Esophagus muscularis mucosa (tissue), 4 donors: ENCODE results near the gene OAS2. TPM values are rescaled to one million over a fixed set of nuclear protein-coding genes. Genes with fewer than 3 reads are reported as not detected.

Experiments
- DNase-seq: peaks from one replicate; pipeline ENCODE4 v3.0.0-alpha.2; 2017; ENCODE audit errors: extremely low spot score
- H3K27ac ChIP-seq, 4 donors: fragments of 200-600 bp; sonication (generic); replicated peaks in 1 of 4; 1 replicate in 3 of 4; 2 replicates in 1 of 4; pipeline ENCODE4 v1.5.1; 2016 to 2019; ENCODE audit warnings: mild to moderate bottlenecking in 1 of 4
- H3K27me3 ChIP-seq, 4 donors: fragments of 200-600 bp; sonication (generic); one replicate each; pipeline versions ENCODE4 v1.5.1 to v1.6.0; 2016 to 2019
- H3K36me3 ChIP-seq, 4 donors: fragments of 200-600 bp; sonication (generic); one replicate each; pipeline ENCODE4 v1.5.1; 2016 to 2019
- H3K4me1 ChIP-seq, 4 donors: fragments of 200-600 bp; sonication (generic); one replicate each; pipeline ENCODE4 v1.5.1; 2016 to 2019
- H3K4me3 ChIP-seq, 4 donors: fragments of 200-600 bp; sonication (generic); 1 replicate in 2 of 4; 2 replicates in 2 of 4; pipeline ENCODE4 v1.5.1; 2016 to 2019; ENCODE audit warnings: mild to moderate bottlenecking in 4 of 4, moderate library complexity in 1 of 4
- H3K9me3 ChIP-seq, 4 donors: fragments of 200-600 bp; sonication (generic); 1 replicate in 3 of 4; 2 replicates in 1 of 4; pipeline ENCODE4 v1.5.1; 2016 to 2019
- CTCF ChIP-seq, 3 experiments: fragments of 200-600 bp in 2 of 3; fragments of 450-650 bp in 1 of 3; sonication (generic) in 2 of 3; IDR thresholded peaks; one replicate each; pipeline ENCODE4 v1.5.1; 2017 to 2019; ENCODE audit warnings: antibody characterized with exemption in 3 of 3, mild to moderate bottlenecking in 2 of 3, moderate library complexity in 1 of 3
- EP300 ChIP-seq: sonication (generic); formaldehyde crosslinking; IDR thresholded peaks from one replicate; pipeline ENCODE4 v1.6.1; 2017; ENCODE audit warnings: antibody characterized with exemption
- POLR2A ChIP-seq: fragments of 450-650 bp; IDR thresholded peaks from one replicate; pipeline ENCODE4 v1.6.1; 2017; ENCODE audit warnings: antibody characterized with exemption, moderate library complexity, mild to moderate bottlenecking, low read depth
- POLR2AphosphoS5 ChIP-seq, 2 donors: sonication (generic); formaldehyde crosslinking; IDR thresholded peaks; one replicate each; pipeline ENCODE4 v1.6.1; 2017; ENCODE audit warnings: antibody characterized with exemption in 2 of 2
- WGBS: methylation state at CpG from one replicate; pipeline ENCODE4 v1.1.5; 2018; 5-methylcytosine and 5-hydroxymethylcytosine counted together
- intact Hi-C: fragments of 100-400 bp; cut with DNase I; formaldehyde crosslinking; loops from one replicate; pipeline ENCODE4 v1.15.1; 2023
- total RNA-seq, 4 donors: library from RNA; depleted of rRNA; stranded (reverse); fragments of >200 nt; gene quantifications; one replicate each; pipeline versions ENCODE4 v1.1.0 to v1.2.1, GENCODE V29; 2016

OAS2 gene
- total RNA-seq, 4 donors from 2014 or later: 4.8 to 9.1 (median 7.4) TPM

DNA sequence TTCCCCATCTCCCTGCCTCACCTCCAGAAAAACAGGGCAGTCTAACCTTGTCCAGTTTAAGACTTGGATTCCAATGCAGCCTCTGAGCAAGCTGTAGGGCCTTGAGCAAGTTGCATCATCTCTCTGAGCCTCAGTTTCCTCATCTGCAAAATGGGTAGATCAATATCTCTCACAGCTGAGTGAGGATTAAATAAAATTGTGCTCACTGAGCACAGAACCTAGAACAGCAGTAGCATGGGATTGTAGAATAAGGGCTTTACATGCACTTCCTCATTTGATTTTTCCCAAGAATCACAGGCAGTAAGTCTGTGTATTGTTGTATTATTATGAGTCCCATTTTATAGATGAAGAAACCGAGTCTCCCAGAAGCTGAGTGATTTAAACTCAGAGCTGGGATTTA, 80.2 kb downstream of the OAS2 start:
- no peak for DNase-seq
- Histone ChIP-seq H3K27ac (no peak overlapping the region), H3K4me3 (no peak overlapping the region), H3K9me3 (no peaks in the 10 kb centered on the region), H3K27me3 (peaks cover 0 to 82% (median 23%) of the 10 kb centered on the region in 4 donors), H3K36me3 (no peaks in the 10 kb centered on the region), H3K4me1 (peaks cover 7 to 19% (median 15%) of the 10 kb centered on the region in 4 donors)
- intact Hi-C loops: no loop called here
- TF ChIP-seq CTCF (IDR thresholded peaks at IDR 0.05): no peak
- no peak for TF ChIP-seq EP300
- no peak for TF ChIP-seq POLR2AphosphoS5 (IDR thresholded peaks at IDR 0.05)
- TF ChIP-seq POLR2A: no peak
- WGBS: 100% methylated on average over 1 of the region's 1 CpG

DNA sequence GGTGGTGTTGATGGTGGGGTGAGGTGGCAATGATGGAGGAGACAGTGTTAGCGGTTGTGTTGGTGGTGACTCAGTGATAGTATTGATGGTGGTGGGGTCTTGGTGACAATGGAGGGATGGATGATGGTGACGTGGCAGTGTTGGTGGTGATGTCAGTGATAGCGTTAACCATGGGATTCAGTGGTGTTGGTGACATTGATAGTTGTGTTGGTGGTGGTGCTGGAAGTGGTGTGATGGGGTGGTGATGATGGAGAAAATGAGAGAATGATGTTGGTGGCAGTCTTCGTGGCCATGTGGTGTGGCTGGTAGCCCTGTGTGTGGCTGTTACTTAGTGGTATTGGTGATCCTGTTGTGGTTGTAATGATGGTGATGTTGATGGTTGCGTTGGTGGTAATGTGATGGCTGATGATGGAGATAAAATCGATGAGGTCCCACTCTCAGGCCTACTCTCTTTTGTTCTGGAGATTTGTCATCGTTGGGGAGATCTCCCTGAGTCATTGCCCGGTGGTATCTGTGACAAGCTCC, 80.8 kb downstream of the OAS2 start:
- Histone ChIP-seq H3K9me3 (no peaks in the 10 kb centered on the region), H3K4me3 (no peak overlapping the region), H3K4me1 (peaks cover 7 to 19% (median 15%) of the 10 kb centered on the region in 4 donors), H3K27me3 (peaks cover 0 to 84% (median 23%) of the 10 kb centered on the region in 4 donors), H3K27ac (no peak overlapping the region), H3K36me3 (no peaks in the 10 kb centered on the region)
- 92% methylated on average over 8 of the region's 8 CpGs for WGBS
- no peak for TF ChIP-seq CTCF (IDR thresholded peaks at IDR 0.05)
- no peak for TF ChIP-seq POLR2A
- no peak for TF ChIP-seq EP300
- no peak for TF ChIP-seq POLR2AphosphoS5 (IDR thresholded peaks at IDR 0.05)
- intact Hi-C loops: no loop called here
- DNase-seq: no peak

DNA sequence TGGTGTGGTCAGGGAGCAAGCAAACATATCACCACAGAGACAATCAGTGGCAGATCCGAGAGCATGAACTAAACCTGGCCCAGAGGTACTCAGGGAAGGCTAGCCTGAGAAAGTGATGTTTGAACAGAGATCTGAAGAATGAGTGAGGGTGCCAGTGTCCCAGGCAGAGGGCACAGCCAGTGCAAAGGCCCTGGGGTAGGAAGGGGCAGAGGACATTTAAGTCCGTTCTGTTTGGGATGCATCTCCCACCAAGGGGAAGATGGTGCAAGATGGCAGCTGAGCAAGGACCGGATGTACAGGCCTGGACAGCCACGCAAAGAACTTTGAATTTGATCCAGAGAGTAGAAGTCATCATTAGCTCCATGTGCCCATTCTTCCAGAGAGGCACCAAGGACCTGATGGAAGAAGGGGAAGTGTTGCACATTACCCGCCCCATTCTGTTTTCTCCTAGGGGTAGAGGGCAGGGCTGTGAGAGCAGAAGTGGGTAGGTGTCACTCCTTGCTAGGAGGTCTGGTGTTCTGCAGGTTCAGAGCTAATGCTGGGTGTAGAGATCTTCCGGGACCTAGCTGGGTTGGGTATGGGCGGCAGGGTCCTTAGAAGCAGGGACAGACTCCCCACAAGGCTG, 82.1 kb downstream of the OAS2 start:
- Histone ChIP-seq H3K27ac (no peak overlapping the region), H3K36me3 (no peaks in the 10 kb centered on the region), H3K27me3 (peaks cover 0 to 87% (median 25%) of the 10 kb centered on the region in 4 donors), H3K9me3 (no peaks in the 10 kb centered on the region), H3K4me1 (peaks cover 7 to 19% (median 15%) of the 10 kb centered on the region in 4 donors), H3K4me3 (no peak overlapping the region)
- DNase-seq: no peak
- TF ChIP-seq CTCF (IDR thresholded peaks at IDR 0.05) (no peak), POLR2A (no peak), POLR2AphosphoS5 (IDR thresholded peaks at IDR 0.05) (no peak), EP300 (no peak)
- 86% methylated on average over 7 of the region's 7 CpGs for WGBS
- intact Hi-C loops: no loop called here

GRCh38 chr12:113061061-113061694, 82.9 kb downstream of the OAS2 start:
- peaks cover 7 to 17% (median 14%) of the 10 kb centered on the region in 4 donors for H3K4me1 ChIP-seq
- no peaks in the 10 kb centered on the region for H3K36me3 ChIP-seq
- TF ChIP-seq CTCF (IDR thresholded peaks at IDR 0.05) (no peak), EP300 (no peak), POLR2A (no peak), POLR2AphosphoS5 (IDR thresholded peaks at IDR 0.05) (no peak)
- H3K4me3 ChIP-seq: no peak overlapping the region
- no peak for DNase-seq
- H3K9me3 ChIP-seq: no peaks in the 10 kb centered on the region
- no peak overlapping the region for H3K27ac ChIP-seq
- intact Hi-C loops: no loop called here
- WGBS: 76% methylated on average over 10 of the region's 10 CpGs
- peaks cover 0 to 87% (median 21%) of the 10 kb centered on the region in 4 donors for H3K27me3 ChIP-seq

Other genes with a start within 250 kb of the OAS2 start
- under 1 TPM in 1 of 4 donors, not detected in 3; 0.17 TPM for gene RPH3A, start 186.8 kb upstream of the OAS2 start, total RNA-seq
- 10 to 100 TPM in 2 of 4 donors, 1 to 10 TPM in 2; 9.9 to 10.4 (median 10.0) TPM for gene OAS1, start 71.6 kb upstream of the OAS2 start, total RNA-seq
- 1 to 10 TPM; 6.0 to 9.6 (median 9.2) TPM for gene OAS3, start 40.0 kb upstream of the OAS2 start, total RNA-seq
- gene DTX1, start 78.2 kb downstream of the OAS2 start, total RNA-seq: 1 to 10 TPM; 3.6 to 6.1 (median 4.9) TPM
- under 1 TPM in 1 of 4 donors, not detected in 3; 0.17 TPM for gene RASAL1, start 157.2 kb downstream of the OAS2 start, total RNA-seq
- gene CFAP73, start 171.2 kb downstream of the OAS2 start, total RNA-seq: not detected
- 10 to 100 TPM; 29.1 to 59.6 (median 52.7) TPM for gene DDX54, start 207.0 kb downstream of the OAS2 start, total RNA-seq
- 10 to 100 TPM; 12.3 to 21.4 (median 16.2) TPM for gene RITA1, start 207.2 kb downstream of the OAS2 start, total RNA-seq
- 10 to 100 TPM; 31.1 to 54.0 (median 34.5) TPM for gene TPCN1, start 242.9 kb downstream of the OAS2 start, total RNA-seq